HG02759 (cell line): ENCODE data around the gene PRR12.

Source experiments
- ATAC-seq: cut with Tn5 transposase; IDR thresholded peaks from one replicate; pipeline ENCODE4 v1.9.1; 2021; ENCODE audit warnings: mild to moderate bottlenecking, moderate library complexity; ENCODE audit not compliant: unreplicated experiment

PRR12 gene

GRCh38 chr19:49662011-49662410 is 71.0 kb downstream of the PRR12 start:
- no peak for ATAC-seq

GRCh38 chr19:49663224-49663623 is 72.2 kb downstream of the PRR12 start:
- no peak for ATAC-seq

GRCh38 chr19:49664171-49665035 is 73.4 kb downstream of the PRR12 start:
- ATAC-seq = peak; percentile 54

GRCh38 chr19:49665036-49665350 is 74.0 kb downstream of the PRR12 start:
- no peak for ATAC-seq

GRCh38 chr19:49665351-49666119 is 74.6 kb downstream of the PRR12 start, which contains the start of the genes BCL2L12 and IRF3:
Gene BCL2L12, plus strand, starts transcription at chr19:49665933. Its CDS starts 760 bp downstream, at chr19:49666693.
Gene IRF3, minus strand, starts transcription at chr19:49665857. Its CDS starts 1,019 bp downstream, at chr19:49664838.
- peak; percentile 84 for ATAC-seq

- no peak for ATAC-seq
These were observed 75.1 kb downstream of the PRR12 start for GRCh38 chr19:49666120-49666444.

- no peak for ATAC-seq
These were observed 76.5 kb downstream of the PRR12 start for GRCh38 chr19:49667473-49667872.

GRCh38 chr19:49669516-49669915 is 78.5 kb downstream of the PRR12 start:
- ATAC-seq = no peak

GRCh38 chr19:49672131-49672919 is 81.3 kb downstream of the PRR12 start:
- no peak for ATAC-seq
